G401 (cell line): ENCODE measurements around the gene IL1R2. TPM values are rescaled to one million over a fixed set of nuclear protein-coding genes. Genes with fewer than 3 reads are reported as not detected.

Source experiments
- DNase-seq: peaks from one replicate; pipeline ENCODE4 v3.0.0-alpha.2; 2015; ENCODE audit warnings: low spot score
- in situ Hi-C: cut with HindIII; loops from 2 replicates; pipeline ENCODE4 v1.10.0; 2016; ENCODE audit warnings: low sequenced_read_pairs, mixed read lengths
- total RNA-seq: library from RNA; depleted of rRNA; stranded (reverse); fragments of >200 nt; shearing (Covaris generic); gene quantifications from 2 replicates; pipeline ENCODE4 v1.2.3, GENCODE V29; 2014

Gene IL1R2
- total RNA-seq, 1 experiment from 2014 or later = not detected

DNA sequence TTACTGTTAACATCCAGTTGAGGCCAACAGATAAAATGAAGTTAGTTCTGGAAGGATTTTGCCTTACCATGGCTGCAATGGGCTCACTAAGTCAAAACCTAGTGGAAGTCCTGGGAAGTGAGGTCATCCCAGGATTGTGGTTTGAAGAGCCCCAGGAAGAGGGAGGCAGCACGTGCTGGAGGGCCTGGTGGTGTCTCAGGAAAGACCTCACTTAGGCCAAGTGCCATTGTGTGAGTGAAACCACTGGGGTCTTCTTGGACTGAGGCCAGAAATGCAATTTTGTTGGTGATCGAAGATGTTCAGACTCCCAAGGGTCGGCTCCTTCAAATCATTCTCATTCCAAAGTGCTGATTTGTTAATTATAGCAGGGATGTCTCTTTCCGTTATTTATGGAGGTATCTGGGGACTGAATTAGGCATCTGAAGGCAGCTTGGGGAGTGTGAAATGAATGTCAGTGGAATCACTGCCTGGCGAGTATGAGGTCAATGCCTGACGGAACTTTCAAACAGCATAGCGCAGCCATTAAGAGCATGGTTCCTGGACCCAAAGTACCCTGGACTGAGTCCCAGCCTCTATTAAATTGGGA, 60.0 kb downstream of the IL1R2 start:
- no peak for DNase-seq
- in situ Hi-C loops = no loop called here

DNA sequence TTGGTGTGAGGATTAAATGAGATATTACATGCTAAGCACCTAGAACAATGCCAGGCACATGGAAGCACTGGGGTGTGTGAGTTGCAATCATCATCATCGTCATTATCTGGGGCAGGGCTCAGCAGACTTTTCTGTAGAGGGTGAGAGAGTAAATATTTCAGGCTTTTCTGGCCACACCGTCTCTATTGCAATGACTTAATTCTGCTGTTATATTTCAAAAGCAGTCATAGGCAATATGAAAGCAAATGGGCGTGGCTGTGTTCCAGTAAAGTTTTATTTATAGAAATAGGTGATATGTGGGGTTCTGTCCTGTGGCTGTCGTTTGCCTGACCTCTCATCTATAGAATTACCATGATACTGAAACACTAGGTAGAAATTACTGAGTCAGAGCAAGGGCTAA, 60.6 kb downstream of the IL1R2 start:
- in situ Hi-C loops = no loop called here

DNA sequence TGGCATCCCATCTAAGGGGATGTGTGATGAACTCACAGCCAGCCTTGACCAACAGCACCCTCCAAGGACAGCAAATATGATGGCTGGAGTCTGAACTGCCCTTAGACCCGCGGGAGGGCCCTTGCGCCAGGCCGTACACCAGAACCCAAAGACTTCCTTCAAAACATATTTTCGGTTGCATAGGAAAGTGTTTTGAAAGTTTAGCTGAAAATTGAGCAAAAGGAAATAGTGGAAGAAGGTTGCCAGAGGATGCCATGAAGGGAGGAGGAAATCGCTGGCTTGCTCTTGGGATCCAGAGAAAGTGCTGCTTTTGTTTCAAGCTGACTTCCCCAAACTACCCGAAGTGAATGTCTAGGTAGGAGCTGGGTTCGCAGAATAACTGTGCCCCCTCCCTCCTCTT, 61.3 kb downstream of the IL1R2 start:
- in situ Hi-C loops = no loop called here

More for the DNA sequence above, 60.6 kb downstream of the IL1R2 start:
- DNase-seq = no peak

DNA sequence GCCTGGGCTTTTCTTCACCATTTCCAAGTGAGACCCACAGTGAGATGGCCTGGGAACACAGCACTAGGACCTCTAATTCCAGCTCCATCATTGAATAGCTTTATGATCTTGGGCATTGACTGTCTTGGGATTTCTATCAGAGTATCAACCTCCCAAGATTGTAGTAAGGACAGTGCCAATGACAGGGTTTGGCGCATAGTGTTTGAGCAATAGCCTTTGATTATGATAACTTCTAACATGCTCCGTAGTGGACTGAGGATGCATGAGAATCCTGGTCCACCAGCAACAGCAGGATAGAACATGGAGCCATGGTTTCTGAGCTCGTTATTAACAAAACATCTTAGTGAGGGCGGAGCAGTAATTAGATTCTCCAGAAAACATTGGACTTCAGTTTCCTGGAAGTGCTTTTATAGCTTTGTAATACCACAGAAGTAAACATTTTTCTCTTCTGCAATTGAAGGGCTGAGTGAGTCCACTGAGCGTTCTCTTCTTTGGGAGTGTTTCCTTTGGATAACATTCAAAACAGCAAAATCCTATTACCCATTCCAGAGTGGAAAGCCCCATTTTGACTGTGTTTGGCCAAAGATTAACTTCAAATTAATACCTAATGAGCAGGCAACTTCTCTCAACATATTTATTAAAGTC, 63.7 kb downstream of the IL1R2 start:
- in situ Hi-C loops = no loop called here
- no peak for DNase-seq

More for the DNA sequence above, 61.3 kb downstream of the IL1R2 start:
- no peak for DNase-seq

DNA sequence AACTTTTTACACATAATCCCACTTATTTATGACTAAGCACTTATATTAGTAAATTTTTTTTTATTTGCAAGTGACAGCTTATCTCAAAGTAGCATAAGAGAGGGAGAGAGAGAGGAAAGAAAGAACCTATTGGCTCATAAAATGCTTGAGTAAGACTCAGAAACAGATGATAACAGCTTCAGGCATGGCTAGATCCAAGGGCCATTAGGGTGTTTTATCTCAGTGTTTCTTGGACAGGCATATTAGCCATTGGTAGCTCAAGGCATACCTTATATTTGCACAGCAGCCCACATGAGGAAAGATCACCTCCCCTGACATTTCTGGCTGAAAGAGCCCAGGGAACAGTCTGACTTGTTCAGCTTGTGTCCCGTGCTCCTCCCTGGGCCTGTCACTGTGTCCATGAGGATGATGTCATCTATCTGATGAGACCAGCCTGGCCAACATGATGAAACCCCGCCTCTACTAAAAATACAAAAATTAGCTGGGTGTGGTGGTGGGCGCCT, 64.4 kb downstream of the IL1R2 start:
- DNase-seq = no peak
- in situ Hi-C loops = no loop called here

DNA sequence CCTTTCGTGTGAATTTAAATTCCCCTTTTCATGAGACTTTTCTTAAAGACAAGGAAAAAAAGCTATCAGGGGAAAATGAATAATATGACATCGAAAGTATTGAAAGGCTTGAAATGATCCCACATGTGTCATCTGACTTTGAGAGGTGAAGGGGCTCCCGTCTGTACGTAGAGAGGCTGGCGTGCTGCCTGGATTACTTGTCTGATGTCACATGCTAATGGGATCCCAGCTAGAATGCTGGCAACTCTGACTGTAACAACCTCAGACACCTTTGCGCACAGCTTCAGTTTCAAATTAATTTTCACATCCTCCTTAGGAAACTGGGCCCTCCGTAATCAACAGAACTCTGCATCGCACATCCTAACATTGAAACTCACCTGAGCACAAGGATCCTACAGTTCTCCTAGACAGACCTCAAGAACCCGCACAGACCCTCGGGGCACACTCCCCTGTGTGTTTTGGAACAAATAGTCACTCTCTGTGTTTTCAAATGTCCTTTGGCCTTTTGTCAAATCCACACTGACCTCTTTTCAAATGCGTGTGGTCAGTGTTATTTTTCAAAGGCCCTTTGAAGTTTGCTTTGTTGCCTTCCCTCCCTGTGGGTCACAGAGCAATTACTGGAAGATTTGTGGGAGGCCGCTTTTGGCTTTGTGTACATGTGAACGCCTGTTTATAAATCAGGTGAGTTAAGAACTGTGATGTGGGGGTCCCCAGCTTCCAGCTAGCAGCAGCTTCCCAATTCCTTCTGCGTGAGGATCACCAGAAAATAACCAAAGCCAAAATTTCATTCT, 65.9 kb downstream of the IL1R2 start:
- peak; percentile 3 for DNase-seq
- in situ Hi-C loops = no loop called here

DNA sequence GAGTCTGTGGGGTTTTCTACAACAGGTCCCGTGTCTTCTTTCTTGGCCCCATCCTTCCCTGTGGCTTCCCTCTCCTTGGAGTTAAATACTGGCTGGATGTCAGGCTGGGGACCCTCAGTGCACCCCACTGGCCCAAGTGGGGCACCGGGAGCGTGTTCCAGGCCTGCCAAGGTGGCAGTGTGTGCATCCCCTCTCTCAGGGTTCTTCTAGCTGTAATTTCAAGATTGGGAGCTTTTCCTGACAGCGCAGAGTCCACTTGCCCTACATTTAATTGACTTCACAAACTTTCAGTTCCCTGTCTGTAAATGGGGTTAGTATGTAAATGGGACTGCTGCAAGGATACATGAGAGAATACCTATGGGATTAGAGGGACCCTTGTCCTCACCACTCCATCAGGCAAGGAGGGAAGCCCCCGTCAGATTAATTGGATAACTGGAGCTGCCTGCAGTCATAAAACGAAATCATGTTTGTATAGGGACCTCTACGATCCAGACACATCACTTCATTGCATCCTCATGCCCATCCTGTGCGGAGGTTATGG, 66.6 kb downstream of the IL1R2 start:
- no peak for DNase-seq
- in situ Hi-C loops = no loop called here

DNA sequence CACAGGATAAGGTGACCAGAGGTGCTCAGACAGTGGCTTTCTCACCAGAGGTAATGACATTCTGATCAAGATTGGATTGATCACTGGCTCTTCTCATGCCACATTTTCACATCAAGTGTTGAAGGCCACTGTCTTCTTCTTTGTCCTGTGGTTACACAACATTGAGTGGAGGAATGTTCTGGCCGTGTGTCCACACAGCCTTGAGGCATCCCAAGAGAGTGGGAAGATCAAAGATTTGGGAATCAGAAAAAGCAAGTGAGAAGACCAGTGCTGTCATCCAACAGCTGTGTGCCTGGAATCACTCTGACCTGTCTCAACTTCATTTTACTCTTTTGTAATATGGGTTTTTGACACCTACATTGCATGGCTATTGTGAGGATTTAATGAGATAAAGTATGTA, 67.4 kb downstream of the IL1R2 start:
- no peak for DNase-seq
- in situ Hi-C loops = no loop called here

DNA sequence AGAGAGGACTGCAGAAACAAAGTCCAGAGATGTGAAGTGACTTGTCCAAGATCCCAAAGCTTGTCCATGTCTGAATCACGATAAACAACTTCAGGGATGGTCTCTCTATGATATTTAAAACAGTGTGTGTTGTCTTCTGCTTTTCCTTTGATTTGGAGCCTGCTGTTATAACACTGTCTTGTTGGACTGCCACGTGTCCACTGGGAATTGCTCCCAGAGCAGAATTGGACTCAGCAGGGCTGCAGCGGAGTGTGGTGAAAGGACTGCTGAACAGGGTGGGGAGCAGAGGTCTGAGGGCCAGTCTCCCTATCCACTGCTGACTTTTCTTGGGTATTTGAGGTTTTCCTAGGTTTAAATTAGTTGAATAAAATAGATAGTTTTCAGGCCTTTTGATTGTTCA, 68.3 kb downstream of the IL1R2 start:
- DNase-seq = peak; percentile 7

DNA sequence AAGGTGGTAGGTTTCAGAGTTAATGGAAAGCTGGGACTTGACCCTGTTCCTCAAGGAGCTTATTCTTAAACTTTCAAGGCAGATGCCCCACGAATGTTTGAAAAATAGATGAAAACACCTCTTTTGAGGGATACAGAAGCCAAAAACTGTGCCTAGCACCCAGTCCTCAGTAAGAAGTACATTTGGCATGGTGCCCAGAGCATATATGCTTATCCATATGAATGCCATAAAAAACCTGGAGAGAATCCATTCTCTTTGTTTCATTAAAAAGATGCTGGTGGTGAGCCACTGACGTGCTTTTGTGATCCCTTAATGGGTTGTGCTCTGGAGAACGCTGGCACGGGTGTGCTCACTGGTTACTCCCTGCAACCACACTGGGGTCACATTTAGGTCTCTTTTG, 69.0 kb downstream of the IL1R2 start:
- DNase-seq = no peak
- in situ Hi-C loops = no loop called here

More for the DNA sequence above, 68.3 kb downstream of the IL1R2 start:
- in situ Hi-C loops = no loop called here

DNA sequence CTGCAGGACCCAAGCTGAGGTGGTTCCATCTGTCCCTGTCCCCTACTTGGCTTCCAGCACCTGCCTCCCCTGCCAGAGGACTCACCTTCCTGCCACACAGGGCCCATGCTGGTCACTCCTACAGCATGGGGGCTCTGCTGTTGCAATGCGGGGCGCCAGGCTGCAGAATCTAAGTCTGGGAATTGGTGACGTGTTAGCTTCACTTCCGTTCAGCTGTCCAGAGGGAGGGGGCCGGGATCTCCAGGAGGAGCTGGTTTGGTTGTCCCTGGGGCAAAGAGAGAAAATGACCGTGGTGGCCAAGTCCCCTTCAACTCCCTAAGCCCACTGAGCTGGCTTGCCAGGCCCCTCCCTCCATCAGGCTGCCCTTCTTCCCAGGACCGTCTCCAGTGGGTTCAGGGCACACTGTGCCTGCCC, 69.5 kb downstream of the IL1R2 start:
- in situ Hi-C loops = no loop called here
- no peak for DNase-seq

DNA sequence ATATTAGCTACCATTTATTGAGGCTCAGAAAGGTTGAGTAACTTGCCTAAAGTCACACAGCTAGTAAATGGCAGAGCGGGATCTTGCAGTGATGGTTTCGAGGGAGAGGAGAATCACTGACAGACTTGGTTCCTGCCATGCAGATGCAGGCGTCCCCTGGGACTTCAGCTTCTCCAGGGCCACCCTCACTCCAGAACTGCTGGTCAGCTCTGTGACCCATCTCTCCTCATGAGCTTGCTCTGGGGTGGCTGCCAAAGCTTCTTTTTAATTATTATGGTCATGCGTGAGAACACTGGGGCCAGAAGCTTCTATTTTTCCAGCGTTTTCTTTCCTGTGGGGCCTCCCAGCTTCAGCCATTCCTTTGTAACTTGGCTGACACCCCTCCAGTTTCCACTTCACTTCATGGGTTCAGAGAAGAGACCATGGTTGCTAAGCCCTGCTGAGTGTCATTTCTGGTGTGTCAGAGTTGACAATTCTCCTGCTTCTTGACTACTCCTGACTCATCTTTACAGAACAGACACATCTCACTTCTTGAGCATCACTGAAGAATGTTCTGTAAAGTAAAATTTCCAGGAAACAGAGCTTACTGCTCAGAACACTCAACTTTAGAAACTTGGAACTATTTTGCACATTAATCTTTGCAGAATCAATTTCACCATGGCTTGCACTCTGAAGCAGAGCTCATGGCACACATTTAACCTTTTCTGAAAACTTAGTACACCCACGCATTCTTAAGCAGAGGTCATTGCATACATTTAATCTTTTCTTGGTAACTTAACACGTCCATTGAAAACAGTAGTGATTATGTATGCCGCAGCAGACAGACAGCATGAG, 70.4 kb downstream of the IL1R2 start:
- in situ Hi-C loops = no loop called here
- DNase-seq = peak; percentile 17

DNA sequence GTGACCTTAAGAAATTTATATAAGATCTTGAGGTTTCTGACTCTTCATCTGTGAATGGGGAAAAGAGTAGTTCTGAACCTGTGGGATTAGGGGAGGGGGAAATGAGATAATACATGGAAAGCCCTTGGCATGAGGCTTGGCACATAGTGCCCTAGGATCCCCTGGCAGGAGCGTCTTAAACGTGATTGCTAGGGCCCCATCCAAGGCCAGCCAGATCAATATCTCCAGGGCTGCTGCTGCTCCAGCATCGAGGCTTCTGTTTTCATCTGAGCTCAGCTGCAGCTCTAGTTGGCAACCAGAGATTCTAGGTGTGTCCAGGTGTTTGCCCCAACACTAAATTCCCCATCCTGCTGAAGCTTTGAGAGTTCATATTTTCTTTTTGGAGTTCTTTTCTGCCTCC, 71.0 kb downstream of the IL1R2 start:
- in situ Hi-C loops = no loop called here
- no peak for DNase-seq

DNA sequence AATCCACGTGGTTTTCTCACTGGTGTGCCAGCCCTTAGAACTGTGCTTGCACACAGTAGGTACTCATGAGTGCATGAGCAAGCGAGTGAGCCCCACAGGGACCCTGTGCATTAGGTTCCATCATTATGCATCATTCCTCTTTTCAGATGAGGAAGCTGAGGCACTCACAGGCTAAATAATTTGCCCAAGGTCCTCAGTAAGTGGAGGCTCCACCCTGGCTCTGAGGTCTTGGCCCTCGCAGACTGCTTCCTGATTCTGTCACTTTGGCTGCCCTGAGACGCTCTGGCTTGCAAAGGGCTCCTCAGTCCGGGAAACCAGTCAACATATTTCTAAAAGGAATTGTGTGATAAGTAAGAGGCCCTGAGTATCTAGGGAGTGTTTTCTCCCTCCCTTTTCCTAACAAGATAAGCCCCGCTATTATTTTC, 71.7 kb downstream of the IL1R2 start:
- in situ Hi-C loops = no loop called here
- DNase-seq = no peak

DNA sequence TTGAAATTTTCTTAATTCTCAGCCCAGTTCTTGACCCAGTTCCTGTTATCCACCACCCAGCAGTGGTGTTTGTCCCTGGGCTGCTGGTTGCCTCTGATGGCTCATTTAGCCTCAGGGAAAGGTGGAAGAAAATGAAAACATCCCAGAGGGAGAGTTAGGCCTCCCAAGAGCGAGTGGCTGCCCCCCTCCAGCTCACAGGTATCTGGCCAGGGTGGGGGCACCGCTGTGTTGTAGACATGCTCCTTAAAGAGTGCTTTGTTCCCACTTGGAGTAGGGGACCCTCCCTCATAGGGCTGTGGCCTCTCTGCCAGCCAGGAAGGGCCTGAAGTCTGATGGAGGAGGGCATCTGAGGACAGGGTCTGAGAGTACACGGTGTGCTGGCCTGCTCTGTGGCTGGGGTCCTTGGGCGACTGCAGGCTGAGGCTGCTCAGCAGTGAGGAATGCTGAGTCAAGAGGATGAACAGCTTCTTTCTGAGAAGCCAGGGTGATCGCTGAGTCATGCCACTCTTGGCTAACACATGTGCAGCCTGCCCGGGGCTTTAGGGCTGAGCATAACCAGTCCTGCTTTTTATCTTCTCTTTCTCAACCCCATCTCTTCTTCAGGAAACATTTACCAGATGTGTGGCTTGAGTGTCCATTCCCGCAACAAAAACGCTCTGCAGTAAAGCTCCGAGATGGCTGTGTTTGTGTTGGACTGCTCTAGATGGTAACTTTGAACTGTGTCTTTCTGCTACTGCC, 72.3 kb downstream of the IL1R2 start:
- DNase-seq = peak; percentile 18
- in situ Hi-C loops = no loop called here

DNA sequence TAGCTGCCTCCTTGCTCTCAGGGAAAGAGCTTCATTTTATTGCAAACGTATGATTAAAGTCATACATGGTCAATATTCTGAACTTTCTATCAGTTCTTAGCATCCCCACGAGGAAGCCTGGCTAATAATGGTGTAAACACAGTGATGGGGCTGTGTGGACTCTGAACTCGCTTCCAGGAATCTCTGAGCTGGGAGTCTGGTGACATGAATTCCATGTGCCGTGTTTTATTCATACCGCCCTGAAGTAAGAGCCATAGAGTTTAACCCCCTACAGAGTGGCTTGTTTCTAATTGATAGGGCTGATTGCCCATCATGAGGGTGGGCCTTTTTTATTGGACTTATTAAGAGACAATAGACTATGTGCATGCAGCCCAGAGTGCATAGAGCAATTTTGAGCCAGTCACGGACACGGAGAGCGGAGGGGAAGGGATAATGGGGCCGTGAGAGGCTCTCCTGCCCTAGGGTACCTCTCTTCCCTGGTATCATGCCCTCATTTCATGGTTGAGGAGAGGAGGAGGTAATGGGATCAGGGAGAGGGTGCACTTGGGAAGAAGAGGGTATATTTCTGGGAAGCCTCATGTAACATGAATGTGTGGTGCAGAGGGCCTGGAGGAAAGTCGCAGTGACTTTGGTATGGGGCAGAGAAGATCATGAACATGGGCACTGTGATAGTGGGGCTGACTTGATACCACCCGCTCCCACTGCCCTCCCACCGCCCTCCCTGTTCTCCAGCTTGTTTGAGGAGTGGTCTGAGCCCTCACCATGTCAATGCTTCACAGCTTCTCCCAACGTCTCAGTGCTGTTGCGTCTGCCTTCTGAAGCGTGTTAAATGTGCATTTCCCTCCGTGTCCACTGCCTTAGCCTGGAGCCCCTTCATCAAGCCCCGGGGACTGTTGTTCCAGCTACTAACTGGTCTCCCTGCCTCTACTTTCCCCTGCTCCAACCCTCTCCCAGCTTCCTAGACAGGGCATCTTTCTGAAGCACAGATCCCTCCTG, 73.2 kb downstream of the IL1R2 start:
- no peak for DNase-seq
- in situ Hi-C loops = no loop called here

DNA sequence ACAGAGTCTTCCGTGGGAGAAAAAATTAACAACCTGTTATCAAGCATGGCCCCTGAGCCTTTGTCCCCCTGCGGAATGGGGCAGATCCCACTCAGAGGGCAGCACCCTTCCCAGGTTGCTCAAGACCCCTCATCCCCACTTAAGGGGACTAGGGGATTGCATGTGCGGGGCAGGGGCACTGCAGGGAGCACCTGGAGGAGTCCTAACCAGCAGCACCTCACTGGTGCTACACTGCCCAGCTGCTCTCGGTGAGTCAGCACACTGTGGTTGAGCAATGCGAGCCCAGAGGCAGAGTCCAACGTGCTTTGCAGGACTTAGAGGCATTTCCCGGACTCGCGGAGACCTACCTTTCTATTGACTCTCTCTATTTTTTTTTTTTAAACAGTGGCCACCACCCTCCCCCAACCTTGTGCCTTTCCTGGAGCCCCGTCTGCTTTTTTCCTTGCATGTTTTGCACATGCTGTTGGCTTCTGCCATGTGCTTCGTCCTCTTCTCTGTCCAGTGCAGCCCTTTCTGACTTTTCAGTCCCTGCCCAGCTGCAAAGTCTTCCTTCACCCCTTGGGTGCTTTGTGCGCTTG, 74.0 kb downstream of the IL1R2 start:
- DNase-seq = no peak
- in situ Hi-C loops = no loop called here
